H9 (cell line): ENCODE results near the gene RAVER1. TPM values are rescaled to one million over a fixed set of nuclear protein-coding genes. Genes with fewer than 3 reads are reported as not detected.

Source experiments
- DNase-seq: peaks from one replicate; pipeline ENCODE4 v3.0.0-alpha.2; 2017
- H2AFZ ChIP-seq: one replicate; pipeline ENCODE4 v1.6.1; 2013; ENCODE audit warnings: mild to moderate bottlenecking, low read length, control low read depth, moderate library complexity
- H2AK5ac ChIP-seq: 2 replicates; pipeline ENCODE4 v1.6.1; 2013; ENCODE audit warnings: low read length, control low read depth, mixed read lengths; ENCODE audit not compliant: insufficient read length
- H2BK120ac ChIP-seq: one replicate; pipeline ENCODE4 v1.6.1; 2013; ENCODE audit warnings: low read depth, mild to moderate bottlenecking, low read length, control low read depth, inconsistent platforms; ENCODE audit not compliant: poor library complexity, severe bottlenecking
- H2BK12ac ChIP-seq: 2 replicates; pipeline ENCODE4 v1.6.1; 2013; ENCODE audit warnings: low read length, control low read depth, mixed read lengths, low read depth; ENCODE audit not compliant: insufficient read length
- H2BK15ac ChIP-seq: 2 replicates; pipeline ENCODE4 v1.6.1; 2013; ENCODE audit warnings: low read depth, low read length, control low read depth
- H2BK20ac ChIP-seq: one replicate; pipeline ENCODE4 v1.6.1; 2013; ENCODE audit warnings: low read depth, mild to moderate bottlenecking, low read length, control low read depth, inconsistent platforms; ENCODE audit not compliant: poor library complexity, severe bottlenecking
- H2BK5ac ChIP-seq: 2 replicates; pipeline ENCODE4 v1.6.1; 2013; ENCODE audit warnings: low read length, control low read depth, mixed read lengths; ENCODE audit not compliant: insufficient read length
- H3K14ac ChIP-seq: 2 replicates; pipeline ENCODE4 v1.6.1; 2013; ENCODE audit warnings: low read length, control low read depth; ENCODE audit not compliant: insufficient read depth
- H3K18ac ChIP-seq: 2 replicates; pipeline ENCODE4 v1.6.1; 2013; ENCODE audit warnings: low read depth, mild to moderate bottlenecking, mixed read lengths, low read length, control low read depth; ENCODE audit not compliant: insufficient read length
- H3K23ac ChIP-seq: 2 replicates; pipeline ENCODE4 v1.6.1; 2013; ENCODE audit warnings: low read length, control low read depth, mixed read lengths, low read depth; ENCODE audit not compliant: insufficient read length
- H3K23me2 ChIP-seq: 2 replicates; pipeline ENCODE4 v1.6.1; 2013; ENCODE audit warnings: low read depth, mild to moderate bottlenecking, mixed read lengths, low read length, control low read depth; ENCODE audit not compliant: insufficient read length, poor library complexity, severe bottlenecking
- H3K27ac ChIP-seq: 2 replicates; pipeline ENCODE4 v1.5.1; 2013; ENCODE audit warnings: low read length, control low read depth, mixed read lengths, low read depth; ENCODE audit not compliant: insufficient read length
- H3K27me3 ChIP-seq: 2 replicates; pipeline ENCODE4 v1.6.1; 2013; ENCODE audit warnings: low read length, control low read depth, inconsistent platforms; ENCODE audit not compliant: insufficient read depth
- H3K4ac ChIP-seq: 2 replicates; pipeline ENCODE4 v1.6.1; 2013; ENCODE audit warnings: low read depth, mild to moderate bottlenecking, control low read depth, inconsistent platforms, low read length, moderate library complexity
- H3K4me1 ChIP-seq: 2 replicates; pipeline ENCODE4 v1.6.1; 2013; ENCODE audit warnings: low read length, control low read depth, inconsistent platforms; ENCODE audit not compliant: insufficient read depth
- H3K4me2 ChIP-seq: 2 replicates; pipeline ENCODE4 v1.6.1; 2013; ENCODE audit warnings: low read length, control low read depth, mixed read lengths; ENCODE audit not compliant: insufficient read length, insufficient read depth
- H3K56ac ChIP-seq: 2 replicates; pipeline ENCODE4 v1.6.1; 2013; ENCODE audit warnings: low read depth, mild to moderate bottlenecking, mixed read lengths, low read length, control low read depth; ENCODE audit not compliant: insufficient read length
- H3K79me1 ChIP-seq: 2 replicates; pipeline ENCODE4 v1.6.1; 2013; ENCODE audit warnings: low read depth, mild to moderate bottlenecking, moderate library complexity, low read length, control low read depth, inconsistent platforms; ENCODE audit not compliant: insufficient read depth, poor library complexity, severe bottlenecking
- H3K79me2 ChIP-seq: 2 replicates; pipeline ENCODE4 v1.6.1; 2013; ENCODE audit warnings: low read length, control low read depth, inconsistent platforms; ENCODE audit not compliant: insufficient read depth
- H3K9ac ChIP-seq: 2 replicates; pipeline ENCODE4 v1.6.1; 2013; ENCODE audit warnings: low read length, control low read depth, mixed read lengths; ENCODE audit not compliant: insufficient read length; ENCODE audit errors: extremely low read depth
- H3K9me3 ChIP-seq: one replicate; pipeline ENCODE4 v1.6.1; 2013; ENCODE audit warnings: low read depth, low read length, inconsistent platforms; ENCODE audit not compliant: control insufficient read depth
- H3T11ph ChIP-seq: one replicate; pipeline ENCODE4 v1.6.1; 2013; ENCODE audit warnings: mild to moderate bottlenecking, low read length, control low read depth, inconsistent platforms
- H4K20me1 ChIP-seq: one replicate; pipeline ENCODE4 v1.6.1; 2013; ENCODE audit not compliant: control insufficient read depth, insufficient read length, insufficient read depth
- H4K5ac ChIP-seq: 2 replicates; pipeline ENCODE4 v1.6.1; 2013; ENCODE audit warnings: low read depth, mild to moderate bottlenecking, mixed read lengths, low read length, control low read depth; ENCODE audit not compliant: insufficient read length
- H4K8ac ChIP-seq: replicated peaks from 2 replicates; pipeline ENCODE4 v1.6.1; 2013; ENCODE audit warnings: low read length, control low read depth, mixed read lengths, low read depth; ENCODE audit not compliant: insufficient read length
- H4K91ac ChIP-seq: 2 replicates; pipeline ENCODE4 v1.6.1; 2013; ENCODE audit warnings: low read depth, mild to moderate bottlenecking, moderate library complexity, mixed read lengths, low read length, control low read depth; ENCODE audit not compliant: insufficient read length
- H3K27ac Mint-ChIP-seq, 3 experiments: 2 replicates in 2 of 3; 3 replicates in 1 of 3; pipeline ENCODE4 v1.8.0; 2020 to 2021; ENCODE audit warnings: mixed read lengths in 3 of 3, mild to moderate bottlenecking in 1 of 3, moderate library complexity in 1 of 3
- H3K27me3 Mint-ChIP-seq: 2 replicates; pipeline ENCODE4 v1.8.0; 2021; ENCODE audit warnings: low read depth, mild to moderate bottlenecking, moderate library complexity, mixed read lengths
- H3K36me3 Mint-ChIP-seq, 3 experiments: 2 replicates in 2 of 3; 3 replicates in 1 of 3; pipeline ENCODE4 v1.8.0; 2020 to 2021; ENCODE audit warnings: low read depth in 3 of 3, mixed read lengths in 3 of 3; ENCODE audit not compliant: insufficient read depth in 1 of 3
- H3K4me1 Mint-ChIP-seq, 2 experiments: 2 replicates each; pipeline ENCODE4 v1.8.0; 2020; ENCODE audit warnings: mixed read lengths in 2 of 2
- H3K4me3 Mint-ChIP-seq, 2 experiments: 2 replicates in 1 of 2; 3 replicates in 1 of 2; pipeline ENCODE4 v1.8.0; 2020 to 2021; ENCODE audit warnings: mild to moderate bottlenecking in 2 of 2, mixed read lengths in 2 of 2, moderate library complexity in 1 of 2
- H3K9me3 Mint-ChIP-seq, 2 experiments: 2 replicates in 1 of 2; 3 replicates in 1 of 2; pipeline ENCODE4 v1.8.0; 2020; ENCODE audit warnings: mild to moderate bottlenecking in 2 of 2, mixed read lengths in 2 of 2, moderate library complexity in 1 of 2
- CTCF ChIP-seq: fragments of 200-600 bp; sonication (generic); conservative IDR thresholded peaks from 3 replicates; pipeline ENCODE4 v1.8.0; 2021; ENCODE audit warnings: antibody characterized with exemption, mild to moderate bottlenecking
- WGBS: extraction: QIAGEN DNeasy Blood & Tissue Kit; methylation state at CpG from one replicate; pipeline ENCODE4 v1.1.7; 2013; ENCODE audit warnings: missing lambda C conversion rate, low lambda C conversion rate, mixed read lengths; ENCODE audit not compliant: insufficient read length; ENCODE audit errors: extremely low coverage; 5-methylcytosine and 5-hydroxymethylcytosine counted together
- total RNA-seq: library from RNA; stranded (reverse); gene quantifications from 2 replicates; pipeline ENCODE4 v1.2.1, GENCODE V29; 2021

Gene RAVER1
- total RNA-seq, 1 experiment from 2014 or later = 74.7 TPM

- DNase-seq = no peak
- H3K79me1 ChIP-seq = no peaks in the 10 kb centered on the region
- no peak overlapping the region for H4K91ac ChIP-seq
- H4K8ac ChIP-seq = no peak overlapping the region
- no peak overlapping the region for H2BK20ac ChIP-seq
- H3K79me2 ChIP-seq = no peaks in the 10 kb centered on the region
- H3T11ph ChIP-seq = no peak overlapping the region
- H3K23ac ChIP-seq = no peak overlapping the region
- H3K9me3 ChIP-seq = no peaks in the 10 kb centered on the region
- no peak overlapping the region for H4K5ac ChIP-seq
- no peaks in the 10 kb centered on the region for H3K27me3 Mint-ChIP-seq
- H3K18ac ChIP-seq = no peak overlapping the region
- no peaks in the 10 kb centered on the region; a peak in 1 of 5 replicates for H3K9me3 Mint-ChIP-seq
- no peak overlapping the region for H2BK15ac ChIP-seq
- no peak overlapping the region for H3K56ac ChIP-seq
- TF ChIP-seq CTCF = no peak
- no peak overlapping the region for H2BK12ac ChIP-seq
- H3K9ac ChIP-seq = no peak overlapping the region
- H3K4ac ChIP-seq = no peak overlapping the region
- H2AFZ ChIP-seq = no peak overlapping the region
- no peaks in the 10 kb centered on the region for H3K27me3 ChIP-seq
- H2BK5ac ChIP-seq = no peak overlapping the region
- H3K27ac ChIP-seq = no peak overlapping the region
- no peaks in the 10 kb centered on the region for H4K20me1 ChIP-seq
- peak overlapping the region in 1 of 2 experiments; percentile 32; a peak in 2 of 5 replicates for H3K4me3 Mint-ChIP-seq
- WGBS = no CpG with 5 or more reads among the region's 5 CpGs
- H2BK120ac ChIP-seq = no peak overlapping the region
- H3K36me3 Mint-ChIP-seq = no peaks in the 10 kb centered on the region
- peak overlapping the region in 1 of 3 experiments; percentile 89; a peak in 2 of 7 replicates for H3K27ac Mint-ChIP-seq
- H3K23me2 ChIP-seq = peaks cover 2% of the 10 kb centered on the region
- H3K4me1 Mint-ChIP-seq = peaks cover 13 to 22% of the 10 kb centered on the region in 2 experiments
- H2AK5ac ChIP-seq = no peak overlapping the region
- H3K4me2 ChIP-seq = no peak overlapping the region
- no peak overlapping the region for H3K14ac ChIP-seq
- H3K4me1 ChIP-seq = peaks cover 6% of the 10 kb centered on the region; the same call in 1 of the 2 replicates
Measured at GRCh38 chr19:10339977-10340376, 6.6 kb upstream of the RAVER1 start.
